Upper lobe of left lung (tissue), 6 donors: ENCODE results near the gene TLR4. TPM values are rescaled to one million over a fixed set of nuclear protein-coding genes. Genes with fewer than 3 reads are reported as not detected.

Source experiments
- ATAC-seq, 2 donors: fragments of 200-7000 bp; cut with Tn5 transposase; one replicate each; pipeline ENCODE4 v1.9.1; 2022; ENCODE audit warnings: mild to moderate bottlenecking in 2 of 2, moderate library complexity in 2 of 2; ENCODE audit not compliant: low FRiP score in 2 of 2
- DNase-seq, 2 donors: peaks; one replicate each; pipeline ENCODE4 v3.0.0-alpha.2; 2019 to 2020
- H3K27ac ChIP-seq, 4 donors: fragments of 200-600 bp; sonication (generic); one replicate each; pipeline ENCODE4 v1.5.1; 2016 to 2019
- H3K27me3 ChIP-seq, 4 donors: fragments of 200-600 bp; sonication (generic); one replicate each; pipeline ENCODE4 v1.5.1; 2017 to 2019
- H3K36me3 ChIP-seq, 4 donors: fragments of 200-600 bp; sonication (generic); one replicate each; pipeline ENCODE4 v1.5.1; 2016 to 2019
- H3K4me1 ChIP-seq, 4 donors: fragments of 200-600 bp; sonication (generic); one replicate each; pipeline ENCODE4 v1.5.1; 2018 to 2019
- H3K4me3 ChIP-seq, 4 donors: fragments of 200-600 bp; sonication (generic); one replicate each; pipeline ENCODE4 v1.5.1; 2017 to 2019; ENCODE audit warnings: mild to moderate bottlenecking in 2 of 4, moderate library complexity in 1 of 4
- H3K9me3 ChIP-seq, 4 donors: fragments of 200-600 bp; sonication (generic); one replicate each; pipeline ENCODE4 v1.5.1; 2018 to 2019
- CTCF ChIP-seq, 6 experiments: fragments of 450-650 bp in 4 of 6; fragments of 200-600 bp in 2 of 6; sonication (generic) in 2 of 6; IDR thresholded peaks; one replicate each; pipeline ENCODE4 v1.5.1; 2016 to 2019; ENCODE audit warnings: antibody characterized with exemption in 6 of 6
- EP300 ChIP-seq, 4 donors: sonication (generic); formaldehyde crosslinking; IDR thresholded peaks; one replicate each; pipeline ENCODE4 v1.5.1; 2017; ENCODE audit warnings: antibody characterized with exemption in 4 of 4, control low read depth in 2 of 4
- POLR2A ChIP-seq, 4 donors: fragments of 450-650 bp; IDR thresholded peaks; one replicate each; pipeline ENCODE4 v1.5.1; 2016 to 2017; ENCODE audit warnings: antibody characterized with exemption in 4 of 4, mild to moderate bottlenecking in 2 of 4
- POLR2AphosphoS5 ChIP-seq, 2 donors: sonication (generic); formaldehyde crosslinking; IDR thresholded peaks; one replicate each; pipeline ENCODE4 v1.5.1; 2017; ENCODE audit warnings: antibody characterized with exemption in 2 of 2
- WGBS, 2 donors: methylation state at CpG; one replicate each; pipeline ENCODE4 v1.1.5; 2017 to 2018; 5-methylcytosine and 5-hydroxymethylcytosine counted together
- total RNA-seq, 6 donors: library from RNA; depleted of rRNA in 4 of 6; stranded (reverse); fragments of >200 nt in 4 of 6; gene quantifications; one replicate each; pipeline versions ENCODE4 v1.1.0 to v1.2.1, GENCODE V29; 2016 to 2021
- donor health status: DM: no; HTN: no; CAD: no; lungs with moderate emphysema.
- donor health status: DM: no; HTN: yes; CAD: no; lungs with severe emphysema.

Gene TLR4
- 10 to 100 TPM; 34.2 to 57.0 (median 44.0) TPM for total RNA-seq

GRCh38 chr9:117704024-117704575, at the start of gene TLR4:
TLR4 (plus strand) TSS chr9:117704403; CDS start chr9:117704473, 70 bp downstream.
- no peak for TF ChIP-seq CTCF (IDR thresholded peaks at IDR 0.05)
- no peak for TF ChIP-seq EP300 (IDR thresholded peaks at IDR 0.05)
- TF ChIP-seq POLR2A (IDR thresholded peaks at IDR 0.05) = peak in 3 of 4 donors; percentile 52 to 94 (median 57)
- TF ChIP-seq POLR2AphosphoS5 (IDR thresholded peaks at IDR 0.05) = peak; percentile 79 to 83
- 8 to 19% methylated on average over 5 to 13 of the region's 13 CpGs for WGBS, 2 donors
- Histone ChIP-seq H3K9me3 (no peaks in the 10 kb centered on the region), H3K36me3 (peaks cover 0 to 11% (median 2%) of the 10 kb centered on the region in 4 donors), H3K27me3 (no peaks in the 10 kb centered on the region), H3K27ac (peak within 1 kb of the TSS; percentile 79 to 91 (median 83)), H3K4me3 (peak within 1 kb of the TSS; percentile 7 to 48 (median 42)), H3K4me1 (peaks cover 2 to 14% (median 6%) of the 10 kb centered on the region in 4 donors)
- ATAC-seq = peak; percentile 83 to 92
- DNase-seq = peak; percentile 10 to 78

GRCh38 chr9:117656002-117656401, 48.2 kb upstream of the TLR4 start:
- whole genome bisulfite sequencing, 2 donors = 68 to 77% methylated on average over 2 of the region's 2 CpGs
- no peaks in the 10 kb centered on the region for H3K9me3 ChIP-seq
- no peaks in the 10 kb centered on the region for H3K27me3 ChIP-seq
- H3K36me3 ChIP-seq = no peaks in the 10 kb centered on the region
- ATAC-seq (no peak), DNase-seq (no peak)
- H3K4me1 ChIP-seq = no peaks in the 10 kb centered on the region
- no peak overlapping the region for H3K27ac ChIP-seq
- TF ChIP-seq POLR2AphosphoS5 (IDR thresholded peaks at IDR 0.05) (no peak), POLR2A (IDR thresholded peaks at IDR 0.05) (no peak), CTCF (IDR thresholded peaks at IDR 0.05) (no peak), EP300 (IDR thresholded peaks at IDR 0.05) (no peak)
- no peak overlapping the region for H3K4me3 ChIP-seq

- ATAC-seq = no peak
- Histone ChIP-seq H3K4me3 (no peak overlapping the region), H3K36me3 (no peaks in the 10 kb centered on the region), H3K27me3 (no peaks in the 10 kb centered on the region), H3K27ac (no peak overlapping the region), H3K9me3 (no peaks in the 10 kb centered on the region), H3K4me1 (no peaks in the 10 kb centered on the region)
- TF ChIP-seq CTCF (IDR thresholded peaks at IDR 0.05) (no peak), POLR2AphosphoS5 (IDR thresholded peaks at IDR 0.05) (no peak), EP300 (IDR thresholded peaks at IDR 0.05) (no peak), POLR2A (IDR thresholded peaks at IDR 0.05) (no peak)
- DNase-seq = no peak
- WGBS, 2 donors = 81 to 86% methylated on average over 3 of the region's 3 CpGs
These were observed 41.6 kb upstream of the TLR4 start for GRCh38 chr9:117662651-117663050.

GRCh38 chr9:117664419-117664818, 39.8 kb upstream of the TLR4 start:
- ATAC-seq (no peak), DNase-seq (no peak)
- H3K36me3 ChIP-seq = no peaks in the 10 kb centered on the region
- WGBS, 2 donors = 78 to 87% methylated on average over 1 of the region's 1 CpG
- no peaks in the 10 kb centered on the region for H3K4me1 ChIP-seq
- H3K27me3 ChIP-seq = no peaks in the 10 kb centered on the region
- TF ChIP-seq EP300 (IDR thresholded peaks at IDR 0.05) = no peak
- TF ChIP-seq POLR2A (IDR thresholded peaks at IDR 0.05) = no peak
- TF ChIP-seq CTCF (IDR thresholded peaks at IDR 0.05) = no peak
- no peak for TF ChIP-seq POLR2AphosphoS5 (IDR thresholded peaks at IDR 0.05)
- no peak overlapping the region for H3K27ac ChIP-seq
- no peak overlapping the region for H3K4me3 ChIP-seq
- H3K9me3 ChIP-seq = no peaks in the 10 kb centered on the region
